HCT116 (cell line): Measurements from ENCODE around the gene MAPKAPK3.

Source experiments
- CBX3 ChIP-seq: IDR thresholded peaks from 2 replicates; pipeline ENCODE4 v1.6.1; 2012; ENCODE audit warnings: low read depth
- POLR2A ChIP-seq: IDR thresholded peaks from 2 replicates; pipeline ENCODE4 v1.7.0; 2011; ENCODE audit warnings: borderline replicate concordance; ENCODE audit not compliant: insufficient read depth, insufficient read length; ENCODE audit errors: extremely low read depth

DNA sequence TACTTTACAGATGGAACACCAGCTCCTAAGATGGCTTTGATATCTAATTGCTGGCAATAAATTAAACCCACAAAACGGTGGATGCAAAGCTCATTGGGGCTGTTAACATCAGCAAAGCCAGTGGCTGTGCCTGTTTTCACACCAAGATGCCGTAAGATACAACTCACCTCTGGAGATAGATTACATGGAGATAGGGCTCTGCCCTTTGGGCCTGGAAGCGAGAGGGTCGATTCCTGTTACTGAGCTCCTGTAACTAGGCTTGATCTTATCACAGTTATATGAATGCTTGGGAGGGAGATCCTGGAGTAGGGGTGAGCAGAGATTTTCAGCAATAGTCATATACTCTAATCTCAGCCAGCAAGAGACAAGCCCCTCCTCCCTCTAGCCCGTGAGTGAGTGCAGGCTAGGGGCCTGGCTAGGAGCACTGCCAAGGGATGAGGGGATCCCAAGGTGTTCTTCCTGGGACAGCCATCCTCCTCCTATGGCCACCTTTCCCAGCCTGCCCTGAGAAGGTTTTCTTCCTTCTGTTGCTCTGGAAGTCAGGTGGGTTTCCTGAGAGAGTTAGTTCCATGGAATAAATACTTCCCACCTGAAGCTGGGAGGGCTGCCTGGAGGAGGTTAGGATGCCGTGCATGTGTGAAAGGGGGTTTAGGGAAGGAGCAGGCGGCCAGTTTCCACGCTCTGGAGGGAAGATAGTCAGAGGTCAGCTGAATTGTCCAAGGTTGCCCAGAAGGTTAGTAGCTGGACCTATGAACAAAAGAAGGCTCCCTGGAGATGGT lies 39.7 kb downstream of the MAPKAPK3 start:
- TF ChIP-seq POLR2A (no peak), CBX3 (no peak)
